Hepatocyte (in vitro differentiated cells): ENCODE results near the gene ZDHHC1.

Experiments used
- EZH2phosphoT487 ChIP-seq: fragments of 200-600 bp; sonication (generic); IDR thresholded peaks from one replicate; pipeline ENCODE4 v1.6.1; 2018; ENCODE audit warnings: antibody characterized with exemption, mild to moderate bottlenecking, low read depth, moderate library complexity; ENCODE audit not compliant: unreplicated experiment, severe bottlenecking
- TF ChIP-seq, protein P1 (sequence below): fragments of 200-600 bp; sonication (generic); IDR thresholded peaks from 2 replicates; pipeline ENCODE4 v1.5.1; 2016; ENCODE audit warnings: antibody characterized with exemption, mild to moderate bottlenecking; ENCODE audit not compliant: poor library complexity

DNA sequence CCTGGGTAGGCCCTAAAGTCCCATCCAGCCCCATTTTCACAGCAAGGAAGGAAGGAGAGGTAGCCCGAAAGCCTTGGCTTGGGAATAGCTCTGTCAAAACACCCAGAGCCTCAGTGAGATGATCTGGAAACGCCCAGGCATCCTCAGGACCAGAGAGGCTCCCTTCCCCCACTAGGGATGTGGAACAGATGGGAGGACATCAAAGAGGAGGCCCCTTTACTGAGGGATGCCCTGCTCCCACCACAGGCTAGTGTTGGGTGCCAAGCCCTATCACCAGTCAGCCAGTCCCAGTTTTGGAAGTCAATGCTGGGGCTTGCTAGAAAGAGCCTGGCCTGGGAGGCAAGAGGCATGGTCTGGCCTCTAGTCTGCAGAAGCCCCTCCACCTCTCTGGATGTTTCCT, 27.7 kb downstream of the ZDHHC1 start:
- TF ChIP-seq, protein P1, sequence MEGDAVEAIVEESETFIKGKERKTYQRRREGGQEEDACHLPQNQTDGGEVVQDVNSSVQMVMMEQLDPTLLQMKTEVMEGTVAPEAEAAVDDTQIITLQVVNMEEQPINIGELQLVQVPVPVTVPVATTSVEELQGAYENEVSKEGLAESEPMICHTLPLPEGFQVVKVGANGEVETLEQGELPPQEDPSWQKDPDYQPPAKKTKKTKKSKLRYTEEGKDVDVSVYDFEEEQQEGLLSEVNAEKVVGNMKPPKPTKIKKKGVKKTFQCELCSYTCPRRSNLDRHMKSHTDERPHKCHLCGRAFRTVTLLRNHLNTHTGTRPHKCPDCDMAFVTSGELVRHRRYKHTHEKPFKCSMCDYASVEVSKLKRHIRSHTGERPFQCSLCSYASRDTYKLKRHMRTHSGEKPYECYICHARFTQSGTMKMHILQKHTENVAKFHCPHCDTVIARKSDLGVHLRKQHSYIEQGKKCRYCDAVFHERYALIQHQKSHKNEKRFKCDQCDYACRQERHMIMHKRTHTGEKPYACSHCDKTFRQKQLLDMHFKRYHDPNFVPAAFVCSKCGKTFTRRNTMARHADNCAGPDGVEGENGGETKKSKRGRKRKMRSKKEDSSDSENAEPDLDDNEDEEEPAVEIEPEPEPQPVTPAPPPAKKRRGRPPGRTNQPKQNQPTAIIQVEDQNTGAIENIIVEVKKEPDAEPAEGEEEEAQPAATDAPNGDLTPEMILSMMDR, result no peak
- TF ChIP-seq EZH2phosphoT487, result no peak
